ENCODE results near the gene CHAC2. TPM values are rescaled to one million over a fixed set of nuclear protein-coding genes. Genes with fewer than 3 reads are reported as not detected.

The CHAC2 gene
- total RNA-seq, 4 donors from 2014 or later = 1.7 to 3.2 (median 1.9) TPM

DNA sequence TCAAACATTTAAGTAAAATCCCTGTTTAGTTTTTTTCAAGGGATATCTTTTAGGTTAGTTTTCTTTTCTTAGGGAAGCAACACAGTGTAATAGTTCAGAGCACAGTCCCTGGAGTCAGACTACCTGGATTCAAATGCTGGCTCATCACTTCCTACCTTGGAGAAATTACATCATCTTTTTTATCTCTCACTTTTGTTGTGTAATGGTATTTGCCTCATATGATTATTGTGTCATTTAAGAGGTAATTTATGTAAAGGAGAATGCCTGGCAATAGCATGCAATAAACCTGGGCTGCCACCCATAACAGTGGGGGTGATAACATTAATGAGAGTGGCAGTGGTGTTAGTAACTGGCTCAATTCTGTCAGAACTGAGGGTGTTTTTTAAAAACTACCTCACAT, 45.5 kb downstream of the CHAC2 start:
- no peaks in the 10 kb centered on the region for H3K27me3 ChIP-seq
- intact Hi-C loops (cut with DNase I) = no loop called here

DNA sequence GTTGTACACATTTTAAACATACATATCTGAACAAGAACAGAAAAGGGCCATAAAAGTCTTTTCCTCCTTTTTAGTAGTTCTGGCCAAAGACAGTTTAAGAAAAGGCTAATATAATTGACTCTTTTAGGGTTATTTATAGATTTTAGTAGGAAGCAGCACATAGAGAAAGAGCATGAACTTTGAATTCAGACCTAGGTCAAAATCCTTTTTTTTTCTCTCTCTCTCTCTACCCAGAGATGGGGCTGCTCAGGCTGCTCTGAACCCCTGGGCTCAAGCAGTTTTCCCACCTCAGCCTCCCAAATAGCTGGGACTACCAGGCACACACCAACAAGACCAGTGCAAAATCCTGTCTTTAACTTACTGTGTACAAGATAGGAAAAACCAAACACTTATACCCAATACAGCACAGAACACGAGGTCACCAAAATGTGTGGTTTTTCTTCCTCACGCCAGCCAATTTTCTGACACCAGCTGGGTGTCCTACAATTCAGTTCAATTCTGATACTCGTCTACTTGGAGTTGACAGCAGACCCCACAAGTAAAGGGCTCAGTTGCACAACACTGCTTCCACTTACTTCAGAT, 51.3 kb downstream of the CHAC2 start:
- Histone ChIP-seq H3K27me3 (no peaks in the 10 kb centered on the region), H3K4me1 (no peaks in the 10 kb centered on the region), H3K27ac (no peak overlapping the region), H3K36me3 (peaks cover 11 to 29% of the 10 kb centered on the region in 2 donors), H3K4me3 (replicated peaks in 1 of 3) (no peak overlapping the region), H3K9me3 (no peaks in the 10 kb centered on the region)
- WGBS, 2 donors = 87 to 91% methylated on average over 3 of the region's 3 CpGs
- intact Hi-C loops (cut with DNase I) = no loop called here
- no peak for DNase-seq
- TF ChIP-seq, protein P1, sequence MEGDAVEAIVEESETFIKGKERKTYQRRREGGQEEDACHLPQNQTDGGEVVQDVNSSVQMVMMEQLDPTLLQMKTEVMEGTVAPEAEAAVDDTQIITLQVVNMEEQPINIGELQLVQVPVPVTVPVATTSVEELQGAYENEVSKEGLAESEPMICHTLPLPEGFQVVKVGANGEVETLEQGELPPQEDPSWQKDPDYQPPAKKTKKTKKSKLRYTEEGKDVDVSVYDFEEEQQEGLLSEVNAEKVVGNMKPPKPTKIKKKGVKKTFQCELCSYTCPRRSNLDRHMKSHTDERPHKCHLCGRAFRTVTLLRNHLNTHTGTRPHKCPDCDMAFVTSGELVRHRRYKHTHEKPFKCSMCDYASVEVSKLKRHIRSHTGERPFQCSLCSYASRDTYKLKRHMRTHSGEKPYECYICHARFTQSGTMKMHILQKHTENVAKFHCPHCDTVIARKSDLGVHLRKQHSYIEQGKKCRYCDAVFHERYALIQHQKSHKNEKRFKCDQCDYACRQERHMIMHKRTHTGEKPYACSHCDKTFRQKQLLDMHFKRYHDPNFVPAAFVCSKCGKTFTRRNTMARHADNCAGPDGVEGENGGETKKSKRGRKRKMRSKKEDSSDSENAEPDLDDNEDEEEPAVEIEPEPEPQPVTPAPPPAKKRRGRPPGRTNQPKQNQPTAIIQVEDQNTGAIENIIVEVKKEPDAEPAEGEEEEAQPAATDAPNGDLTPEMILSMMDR (IDR thresholded peaks at IDR 0.05) = no peak

More for the DNA sequence above, 45.5 kb downstream of the CHAC2 start:
- TF ChIP-seq, protein P1 (IDR thresholded peaks at IDR 0.05) = no peak
- TF ChIP-seq POLR2A (IDR thresholded peaks at IDR 0.05) = no peak
- no peak overlapping the region for H3K27ac ChIP-seq
- no peak overlapping the region for H3K4me3 ChIP-seq (replicated peaks in 1 of 3)
- H3K9me3 ChIP-seq = no peaks in the 10 kb centered on the region
- H3K36me3 ChIP-seq = peaks cover 38 to 66% of the 10 kb centered on the region in 2 donors
- DNase-seq = no peak
- no peaks in the 10 kb centered on the region for H3K4me1 ChIP-seq

DNA sequence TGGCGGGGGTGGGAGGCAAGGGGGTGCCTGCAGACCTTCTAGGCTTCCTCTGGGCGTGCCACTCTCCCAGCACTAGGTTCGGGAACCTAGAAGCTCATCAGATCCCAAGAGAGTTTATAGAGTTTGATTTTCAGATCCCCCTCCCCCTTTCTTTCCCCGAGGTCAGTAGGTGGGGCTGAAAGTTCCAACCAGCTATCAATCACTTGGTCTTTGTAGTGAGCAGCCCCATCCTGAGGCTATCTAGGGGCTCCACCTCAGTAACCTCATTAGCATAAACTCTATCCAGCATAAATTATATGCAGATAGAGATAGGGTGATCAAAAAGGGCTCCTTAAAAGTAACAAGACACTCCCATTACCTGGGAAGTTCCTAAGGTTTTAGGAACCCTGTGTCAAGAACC, 52.0 kb downstream of the CHAC2 start:
- Histone ChIP-seq H3K36me3 (peaks cover 11 to 27% of the 10 kb centered on the region in 2 donors), H3K27ac (no peak overlapping the region), H3K4me1 (no peaks in the 10 kb centered on the region), H3K27me3 (no peaks in the 10 kb centered on the region), H3K9me3 (no peaks in the 10 kb centered on the region), H3K4me3 (replicated peaks in 1 of 3) (no peak overlapping the region)
- intact Hi-C loops (cut with DNase I) = no loop called here
- 86 to 91% methylated on average over 4 of the region's 4 CpGs for WGBS, 2 donors
- no peak for DNase-seq
- TF ChIP-seq, protein P1 (IDR thresholded peaks at IDR 0.05) = no peak
- TF ChIP-seq POLR2A (IDR thresholded peaks at IDR 0.05) = no peak

DNA sequence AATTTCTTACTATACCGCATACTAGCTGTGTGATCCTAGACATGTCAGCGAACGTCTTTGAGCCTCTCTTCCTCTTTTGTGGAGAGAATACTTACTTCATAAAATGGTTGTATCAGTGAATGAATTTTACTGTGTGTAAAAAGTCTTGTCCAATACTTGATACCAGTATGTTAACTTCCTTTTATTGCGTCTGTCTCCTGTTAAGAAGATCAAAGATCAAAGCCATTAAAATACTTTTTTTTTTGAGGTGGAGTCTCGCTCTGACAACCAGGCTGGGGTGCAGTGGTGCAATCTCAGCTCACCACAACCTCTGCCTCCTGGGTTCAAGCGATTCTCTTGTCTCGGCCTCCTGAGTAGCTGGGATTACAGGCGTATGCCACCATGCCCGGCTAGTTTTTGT, 52.4 kb downstream of the CHAC2 start:
- DNase-seq = no peak
- H3K27ac ChIP-seq = no peak overlapping the region
- no peaks in the 10 kb centered on the region for H3K27me3 ChIP-seq
- no peaks in the 10 kb centered on the region for H3K4me1 ChIP-seq
- intact Hi-C loops (cut with DNase I) = no loop called here
- no peaks in the 10 kb centered on the region for H3K9me3 ChIP-seq
- no peak overlapping the region for H3K4me3 ChIP-seq (replicated peaks in 1 of 3)
- TF ChIP-seq, protein P1 (IDR thresholded peaks at IDR 0.05) = no peak
- no peak for TF ChIP-seq POLR2A (IDR thresholded peaks at IDR 0.05)
- peaks cover 11 to 23% of the 10 kb centered on the region in 2 donors for H3K36me3 ChIP-seq
- 94 to 95% methylated on average over 9 of the region's 9 CpGs for WGBS, 2 donors

DNA sequence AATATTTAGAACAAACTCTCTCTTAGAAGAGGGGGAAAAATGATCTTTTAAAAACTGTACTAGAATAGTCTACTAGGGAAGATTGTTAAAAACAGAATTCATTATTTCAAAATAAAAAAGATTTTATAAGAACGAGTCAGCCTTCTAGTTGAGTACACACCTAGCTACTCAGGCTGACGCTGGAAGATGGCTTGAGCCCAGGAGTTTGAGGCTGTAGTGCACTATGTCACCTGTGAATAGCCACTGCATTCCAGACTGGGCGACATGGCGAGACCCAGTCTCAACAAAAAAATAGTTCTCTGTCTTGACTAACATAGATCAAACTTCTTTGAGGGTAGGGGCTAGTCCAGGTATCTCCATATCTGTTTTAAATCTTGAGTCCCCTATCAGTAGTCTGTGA, 53.1 kb downstream of the CHAC2 start:
- no peak for TF ChIP-seq POLR2A (IDR thresholded peaks at IDR 0.05)
- TF ChIP-seq, protein P1 (IDR thresholded peaks at IDR 0.05) = no peak
- DNase-seq = no peak
- WGBS, 2 donors = 81 to 86% methylated on average over 4 of the region's 4 CpGs
- intact Hi-C loops (cut with DNase I) = no loop called here
- Histone ChIP-seq H3K27ac (no peak overlapping the region), H3K4me3 (replicated peaks in 1 of 3) (no peak overlapping the region), H3K4me1 (no peaks in the 10 kb centered on the region), H3K27me3 (no peaks in the 10 kb centered on the region), H3K9me3 (no peaks in the 10 kb centered on the region), H3K36me3 (peaks cover 10 to 21% of the 10 kb centered on the region in 2 donors)
